Stimulated activated naive CD8-positive, alpha-beta T cell treated with anti-CD3 and anti-CD28 coated beads, Interleukin-15, Interleukin-2, amounts not matched to agents 100 ng/mL and 50 ng/mL, for 24 hours (primary cell): Measurements from ENCODE around the gene PRB4.
"Not testable (repeated sequence)": the region's sequence is repeated elsewhere in the genome, so short reads cannot be mapped to it uniquely, and the experiment has no call there.

Experiments used
- H3K27ac Mint-ChIP-seq: one replicate; pipeline ENCODE4 v1.8.0; 2021; ENCODE audit warnings: mild to moderate bottlenecking, mixed read lengths
- H3K27me3 Mint-ChIP-seq: one replicate; pipeline ENCODE4 v1.8.0; 2021; ENCODE audit warnings: mixed read lengths
- H3K36me3 Mint-ChIP-seq: one replicate; pipeline ENCODE4 v1.8.0; 2021; ENCODE audit warnings: low read depth, mixed read lengths
- H3K4me1 Mint-ChIP-seq: one replicate; pipeline ENCODE4 v1.8.0; 2021; ENCODE audit warnings: low read depth, mixed read lengths
- H3K4me3 Mint-ChIP-seq: one replicate; pipeline ENCODE4 v1.8.0; 2021; ENCODE audit warnings: mild to moderate bottlenecking, mixed read lengths
- H3K9me3 Mint-ChIP-seq: one replicate; pipeline ENCODE4 v1.8.0; 2021; ENCODE audit warnings: mixed read lengths

PRB4 gene

GRCh38 chr12:11310336-11310735, at the start of gene PRB4:
TSS of gene PRB4 (minus strand) at chr12:11310436. CDS start at chr12:11310398, 38 bp downstream.
- no peaks in the 10 kb centered on the region for H3K27me3 Mint-ChIP-seq
- H3K4me3 Mint-ChIP-seq, result no peak within 1 kb of the TSS
- H3K27ac Mint-ChIP-seq, result no peak within 1 kb of the TSS
- no peaks in the 10 kb centered on the region for H3K4me1 Mint-ChIP-seq
- no peaks in the 10 kb centered on the region for H3K36me3 Mint-ChIP-seq
- peaks cover 7% of the 10 kb centered on the region for H3K9me3 Mint-ChIP-seq

DNA sequence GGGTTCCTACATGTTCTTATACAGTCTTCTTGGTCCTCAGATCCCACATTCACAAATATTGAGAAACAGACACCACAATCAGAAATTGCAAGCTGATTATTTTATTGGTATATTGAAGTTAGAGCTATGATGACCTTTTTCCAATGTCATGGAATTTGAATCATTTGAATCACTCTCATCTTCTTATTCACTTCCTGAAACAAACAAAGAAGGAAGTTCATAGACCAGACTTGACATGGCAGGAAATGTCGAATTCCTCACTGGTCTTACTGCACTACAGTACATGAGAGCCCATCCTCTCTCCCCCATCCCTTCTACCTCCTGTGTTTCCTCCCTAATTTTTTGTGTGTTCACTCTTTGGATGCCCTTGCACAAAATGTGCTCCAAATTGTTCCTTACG, 41.5 kb upstream of the PRB4 start:
- not testable (repeated sequence) for H3K9me3 Mint-ChIP-seq, H3K27ac Mint-ChIP-seq, H3K36me3 Mint-ChIP-seq, H3K4me3 Mint-ChIP-seq, H3K27me3 Mint-ChIP-seq, H3K4me1 Mint-ChIP-seq

DNA sequence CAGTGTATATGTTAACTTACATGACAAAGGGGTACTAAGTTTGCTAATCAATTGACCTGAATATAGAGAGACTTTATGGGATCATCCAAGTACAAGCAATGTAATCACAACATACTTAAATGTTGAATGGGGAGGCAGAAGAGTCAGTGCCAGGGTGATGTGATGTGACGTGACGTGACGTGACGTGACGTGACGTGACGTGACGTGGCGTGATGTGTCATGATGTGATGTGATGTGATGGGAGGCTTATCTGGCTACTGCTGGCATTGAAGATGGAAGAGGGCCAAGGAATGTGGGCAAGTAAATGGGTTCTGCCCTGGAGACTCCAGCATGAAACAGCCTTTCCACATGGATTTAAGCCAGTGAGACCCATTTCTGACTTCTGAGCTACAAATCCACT, 38.2 kb upstream of the PRB4 start:
- Mint-ChIP-seq H3K4me3 (no peak overlapping the region), H3K4me1 (no peaks in the 10 kb centered on the region), H3K27ac (no peak overlapping the region), H3K36me3 (no peaks in the 10 kb centered on the region), H3K27me3 (peaks cover 9% of the 10 kb centered on the region), H3K9me3 (peaks cover 6% of the 10 kb centered on the region)

GRCh38 chr12:11347810-11348209, 37.6 kb upstream of the PRB4 start:
- Mint-ChIP-seq H3K36me3 (no peaks in the 10 kb centered on the region), H3K4me3 (no peak overlapping the region)

GRCh38 chr12:11344500-11344899, 34.3 kb upstream of the PRB4 start:
- no peaks in the 10 kb centered on the region for H3K4me1 Mint-ChIP-seq
- no peak overlapping the region for H3K4me3 Mint-ChIP-seq
- H3K27ac Mint-ChIP-seq, result no peak overlapping the region
- no peaks in the 10 kb centered on the region for H3K27me3 Mint-ChIP-seq
- H3K9me3 Mint-ChIP-seq, result peaks cover 6% of the 10 kb centered on the region
- no peaks in the 10 kb centered on the region for H3K36me3 Mint-ChIP-seq

More at GRCh38 chr12:11347810-11348209, 37.6 kb upstream of the PRB4 start:
- Mint-ChIP-seq H3K27ac (no peak overlapping the region), H3K27me3 (peaks cover 9% of the 10 kb centered on the region), H3K4me1 (no peaks in the 10 kb centered on the region), H3K9me3 (peaks cover 6% of the 10 kb centered on the region)

GRCh38 chr12:11324426-11324825, 14.2 kb upstream of the PRB4 start:
- Mint-ChIP-seq H3K9me3 (peaks cover 9% of the 10 kb centered on the region), H3K36me3 (no peaks in the 10 kb centered on the region), H3K4me3 (no peak overlapping the region), H3K27me3 (no peaks in the 10 kb centered on the region), H3K4me1 (no peaks in the 10 kb centered on the region), H3K27ac (no peak overlapping the region)

DNA sequence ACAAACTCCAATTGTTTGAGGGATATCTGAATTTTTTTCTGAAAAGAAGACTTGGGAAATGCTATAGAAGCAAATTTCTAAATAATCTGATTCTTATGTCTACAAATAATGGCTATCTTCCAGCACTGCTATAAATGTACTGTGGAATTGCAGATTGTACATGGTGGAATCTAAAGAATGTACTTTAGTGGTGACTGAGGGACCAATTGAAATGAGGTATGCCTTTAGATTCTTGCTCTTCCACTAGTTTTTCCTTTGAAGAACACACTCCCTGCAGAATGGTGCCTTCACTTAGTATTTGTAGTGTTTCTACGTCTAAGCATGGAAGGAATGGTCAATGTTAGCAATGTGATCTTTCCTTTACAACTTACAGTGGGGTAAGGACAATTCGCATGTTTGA, 11.7 kb upstream of the PRB4 start:
- H3K4me1 Mint-ChIP-seq, result no peaks in the 10 kb centered on the region
- H3K27ac Mint-ChIP-seq, result no peak overlapping the region
- H3K9me3 Mint-ChIP-seq, result peaks cover 14% of the 10 kb centered on the region
- no peaks in the 10 kb centered on the region for H3K27me3 Mint-ChIP-seq
- H3K36me3 Mint-ChIP-seq, result no peaks in the 10 kb centered on the region
- H3K4me3 Mint-ChIP-seq, result no peak overlapping the region

DNA sequence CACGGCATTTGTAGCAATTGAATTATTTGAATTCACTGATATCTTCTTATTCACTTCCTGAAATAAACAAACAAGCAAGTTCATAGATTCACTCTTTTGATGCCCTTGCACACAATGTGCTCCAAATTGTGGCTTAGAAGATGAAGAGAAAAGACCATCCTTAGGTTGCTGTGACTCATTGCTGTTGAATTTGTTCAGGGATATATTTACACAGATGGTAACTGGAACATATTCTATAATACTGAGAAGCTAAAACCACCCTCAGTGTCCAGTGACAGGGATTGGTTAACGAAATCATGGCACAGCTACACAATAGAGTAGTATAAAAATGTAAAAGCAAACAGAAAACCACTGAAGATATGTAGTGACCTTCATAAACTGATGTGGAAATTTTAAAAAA, 3.1 kb downstream of the PRB4 start:
- Mint-ChIP-seq H3K27ac (no peak overlapping the region), H3K9me3 (peaks cover 10% of the 10 kb centered on the region), H3K4me1 (no peaks in the 10 kb centered on the region), H3K36me3 (no peaks in the 10 kb centered on the region), H3K27me3 (no peaks in the 10 kb centered on the region), H3K4me3 (no peak overlapping the region)

- no peaks in the 10 kb centered on the region for H3K36me3 Mint-ChIP-seq
- H3K4me3 Mint-ChIP-seq, result no peak overlapping the region
- H3K9me3 Mint-ChIP-seq, result no peaks in the 10 kb centered on the region
- no peaks in the 10 kb centered on the region for H3K27me3 Mint-ChIP-seq
- no peaks in the 10 kb centered on the region for H3K4me1 Mint-ChIP-seq
- H3K27ac Mint-ChIP-seq, result no peak overlapping the region
Measured at GRCh38 chr12:11273449-11273848, 36.8 kb downstream of the PRB4 start.

DNA sequence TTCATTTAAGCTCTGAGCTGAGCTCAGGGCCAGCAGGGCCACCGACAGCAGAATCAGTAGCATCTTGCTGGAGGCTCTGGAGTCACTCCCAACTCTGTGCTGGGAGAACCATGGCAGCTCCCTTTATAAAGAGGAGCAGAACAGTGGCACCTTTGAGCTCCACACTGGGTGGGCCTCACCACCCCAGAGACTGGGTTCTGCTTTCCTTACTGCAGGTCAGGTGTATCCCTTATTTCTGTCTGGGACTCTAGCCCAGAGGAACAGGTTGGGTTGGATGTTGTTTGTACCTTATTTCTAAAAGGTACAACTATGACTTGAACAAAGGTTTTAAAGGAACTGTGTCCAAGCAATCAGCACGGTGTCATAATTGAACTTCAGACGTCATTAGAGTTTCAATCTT, 40.6 kb downstream of the PRB4 start, which contains the start of gene PRB3:
Gene PRB3, minus strand, starts transcription at position 101 of the 400 bp plus-strand sequence. Its CDS starts 38 bp downstream, at position 63.
- Mint-ChIP-seq H3K27me3 (no peaks in the 10 kb centered on the region), H3K27ac (no peak within 1 kb of the TSS), H3K36me3 (no peaks in the 10 kb centered on the region), H3K9me3 (no peaks in the 10 kb centered on the region), H3K4me1 (no peaks in the 10 kb centered on the region), H3K4me3 (no peak within 1 kb of the TSS)

GRCh38 chr12:11264501-11264900, 45.7 kb downstream of the PRB4 start:
- Mint-ChIP-seq H3K36me3 (peaks cover 4% of the 10 kb centered on the region), H3K9me3 (peaks cover 14% of the 10 kb centered on the region), H3K27ac (no peak overlapping the region), H3K27me3 (no peaks in the 10 kb centered on the region), H3K4me3 (no peak overlapping the region), H3K4me1 (no peaks in the 10 kb centered on the region)
